T follicular helper cell (primary cell): Measurements from ENCODE around the gene SCGB1D1.
A peak's percentile ranks its signal among the peaks of the same experiment; 100 is the strongest.
"Not testable (repeated sequence)": the region's sequence is repeated elsewhere in the genome, so short reads cannot be mapped to it uniquely, and the experiment has no call there.

Source experiments
- DNase-seq: peaks from one replicate; pipeline ENCODE4 v3.0.0-alpha.2; 2020; ENCODE audit warnings: low read depth

The SCGB1D1 gene

DNA sequence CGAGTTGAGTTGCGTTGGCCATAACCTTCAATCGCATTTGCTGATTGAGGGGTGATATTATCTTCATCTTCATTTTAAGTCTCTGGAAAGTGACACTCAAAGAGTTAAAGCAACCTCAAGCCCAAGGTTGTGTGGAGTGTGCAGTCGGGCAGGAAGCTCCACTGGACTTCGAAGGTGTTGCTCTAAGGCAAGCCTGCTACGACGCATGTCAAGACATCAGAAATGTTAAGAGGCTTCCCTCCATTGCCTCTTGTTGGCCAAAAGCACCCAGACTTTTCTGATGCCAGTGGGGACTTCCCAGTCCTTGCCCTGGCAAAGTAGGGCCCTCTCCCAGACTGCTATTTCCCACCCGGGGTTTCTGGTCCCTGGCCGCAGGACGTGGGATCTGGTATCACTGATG, 23.6 kb upstream of the SCGB1D1 start:
- no peak for DNase-seq

DNA sequence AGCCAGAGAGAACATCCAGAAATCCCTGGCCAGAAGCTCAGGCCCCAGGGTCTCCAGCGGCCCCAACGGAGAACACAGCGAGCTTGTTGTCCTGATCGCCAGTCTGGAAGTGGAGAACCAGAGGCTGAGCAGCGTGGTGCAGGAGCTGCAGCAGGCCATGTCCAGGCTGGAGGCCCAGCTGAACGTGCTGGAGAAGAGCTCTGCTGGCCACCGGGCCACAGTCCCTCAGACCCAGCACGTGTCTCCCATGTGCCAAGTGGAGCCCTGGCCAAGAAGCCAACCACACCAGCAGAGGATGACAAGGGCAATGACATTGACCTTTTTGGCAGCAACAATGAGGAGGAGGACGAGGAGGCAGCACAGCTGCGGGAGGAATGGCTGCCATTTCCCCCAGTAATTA, 20.6 kb upstream of the SCGB1D1 start:
- DNase-seq = no peak

DNA sequence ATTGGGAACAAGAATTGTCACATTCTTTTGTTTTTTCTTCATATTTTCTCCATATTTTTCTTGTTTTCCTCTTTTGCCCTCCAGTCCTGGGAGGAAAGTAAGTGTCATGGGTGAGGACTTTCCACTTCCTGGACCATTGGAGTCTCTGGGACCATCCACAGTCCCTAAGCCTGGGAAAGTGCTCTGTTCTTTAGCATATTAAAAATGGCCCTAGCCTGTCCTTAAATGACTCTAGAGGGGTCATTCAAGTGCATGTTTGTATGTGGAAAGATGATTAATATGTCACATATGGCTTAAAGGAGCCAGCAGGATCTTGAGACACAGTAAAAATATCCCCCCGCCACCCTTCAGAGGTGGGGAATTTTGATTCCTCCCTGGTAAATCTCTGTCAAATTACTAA, 20.1 kb upstream of the SCGB1D1 start:
- no peak for DNase-seq

- peak; percentile 56 for DNase-seq
Measured at GRCh38 chr11:62171261-62171723, 18.7 kb upstream of the SCGB1D1 start.

- no peak for DNase-seq
Measured at GRCh38 chr11:62172294-62172693, 17.7 kb upstream of the SCGB1D1 start.

DNA sequence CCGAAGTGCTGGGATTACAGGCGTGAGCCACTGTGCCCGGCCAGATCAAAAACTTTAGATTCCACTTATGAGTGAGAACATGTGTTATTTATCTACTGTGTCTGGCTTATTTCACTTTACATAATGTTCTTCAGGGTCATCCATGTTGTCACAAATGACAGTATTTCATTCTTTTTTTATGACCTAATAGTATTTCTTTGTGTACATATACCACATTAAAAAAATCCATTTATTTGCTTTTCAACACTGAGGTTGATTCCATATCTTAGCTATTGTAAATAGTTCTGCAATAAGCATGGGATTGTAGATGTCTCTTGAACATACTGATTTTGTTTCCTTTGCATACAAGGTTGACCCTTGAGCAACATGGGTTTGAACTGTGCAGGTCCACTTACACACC, 13.2 kb upstream of the SCGB1D1 start:
- DNase-seq = no peak

DNA sequence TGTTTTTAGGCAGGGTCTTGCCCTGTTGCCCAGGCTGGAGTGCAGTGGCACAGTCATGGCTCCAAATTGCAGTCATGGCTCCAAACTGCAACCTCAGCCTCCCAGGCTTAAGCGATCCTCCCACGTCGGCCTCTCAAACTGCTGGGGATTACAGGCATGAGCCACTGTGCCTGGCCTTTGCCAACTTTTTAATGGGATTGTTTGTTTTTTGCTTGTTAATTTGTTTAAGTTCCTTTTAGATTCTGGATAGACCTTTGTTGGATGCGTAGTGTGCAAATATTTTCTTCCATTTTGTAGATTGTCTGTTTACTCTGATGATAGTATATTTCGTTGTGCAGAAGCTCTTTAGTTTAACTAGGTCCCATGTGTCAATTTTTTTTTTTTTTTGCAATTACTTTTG, 10.0 kb upstream of the SCGB1D1 start:
- DNase-seq = no peak

DNA sequence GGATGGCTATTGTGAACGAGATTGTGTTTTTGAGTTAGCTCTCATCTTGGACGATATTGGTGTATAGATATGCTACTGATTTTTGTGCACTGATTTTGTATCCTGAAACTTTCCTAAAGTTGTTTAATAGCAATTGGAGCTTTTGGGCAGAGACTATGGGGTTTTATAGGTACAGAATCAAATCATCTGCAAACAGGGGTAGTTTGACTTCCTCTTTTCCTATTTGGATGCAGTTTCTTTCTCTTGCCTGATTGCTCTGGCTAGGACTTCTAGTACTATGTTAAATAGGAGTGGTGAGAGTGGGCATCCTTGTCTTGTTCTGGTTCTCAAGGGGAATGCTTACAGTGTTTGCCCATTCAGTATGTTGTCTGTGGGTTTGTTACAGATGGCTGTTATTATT, 8.9 kb upstream of the SCGB1D1 start:
- no peak for DNase-seq

GRCh38 chr11:62182147-62182891, 7.7 kb upstream of the SCGB1D1 start:
- DNase-seq = no peak

DNA sequence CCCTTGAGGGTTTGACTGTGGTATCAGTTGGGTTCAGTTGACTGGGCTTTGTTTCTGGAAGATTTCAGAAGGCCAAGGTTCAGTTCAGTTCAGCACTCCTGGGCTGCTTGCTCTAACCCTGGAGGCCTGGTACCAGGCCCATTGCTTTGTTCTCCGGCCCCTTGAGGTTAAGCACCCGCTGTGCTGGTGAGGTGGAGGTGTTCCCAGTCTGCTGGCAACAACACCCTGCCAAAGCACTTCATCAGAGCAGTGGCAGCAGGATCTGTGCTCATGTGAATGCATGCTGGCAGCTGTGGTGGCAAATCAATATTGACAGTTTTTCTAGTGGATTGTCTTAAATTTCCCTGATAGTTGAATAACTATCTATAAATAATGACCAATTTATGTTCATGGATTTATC, 3.8 kb upstream of the SCGB1D1 start:
- no peak for DNase-seq

DNA sequence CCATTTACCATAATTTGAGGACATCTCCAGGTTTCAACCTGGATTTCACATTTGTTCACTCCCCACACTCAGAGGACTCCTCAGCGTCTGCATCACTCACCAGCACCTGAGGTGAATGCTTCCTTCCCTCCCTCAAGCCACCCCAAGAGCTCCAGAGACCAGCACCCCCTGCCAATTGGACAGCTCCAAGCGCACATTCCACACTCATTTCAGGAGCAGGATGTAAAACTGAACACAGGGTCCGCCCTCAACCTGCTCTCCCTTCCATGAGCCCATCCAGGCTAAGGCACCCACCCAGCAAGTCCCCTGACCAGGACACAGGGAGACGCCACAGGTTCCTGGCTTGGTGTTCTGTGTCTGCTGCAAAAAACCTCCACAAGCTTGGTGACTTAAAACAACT, 3.9 kb downstream of the SCGB1D1 start:
- no peak for DNase-seq

GRCh38 chr11:62195010-62195409, 5.0 kb downstream of the SCGB1D1 start:
- DNase-seq = not testable (repeated sequence)

DNA sequence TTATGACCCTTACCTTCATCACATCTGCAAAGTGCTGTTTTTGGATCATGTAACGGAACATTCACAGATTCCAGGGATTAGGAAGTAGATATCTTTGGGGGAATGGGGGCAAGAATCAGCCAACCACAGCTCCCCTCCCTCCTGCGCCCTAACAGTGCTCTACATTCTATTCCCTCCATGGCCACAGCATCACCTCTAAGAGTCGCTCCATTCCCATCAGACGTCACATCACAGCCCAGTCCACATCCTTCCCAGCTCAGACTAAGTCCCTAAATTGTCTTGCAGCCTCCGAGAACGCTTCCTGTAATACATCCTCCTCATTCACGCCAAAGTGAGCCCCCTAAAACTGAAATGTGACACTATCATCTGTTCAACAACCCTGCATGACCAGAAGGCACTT, 5.9 kb downstream of the SCGB1D1 start:
- DNase-seq = no peak

GRCh38 chr11:62197400-62197799, 7.4 kb downstream of the SCGB1D1 start:
- not testable (repeated sequence) for DNase-seq

- DNase-seq = no peak
Measured at GRCh38 chr11:62201376-62201775, 11.4 kb downstream of the SCGB1D1 start.

- DNase-seq = no peak
Measured at GRCh38 chr11:62202910-62203309, 12.9 kb downstream of the SCGB1D1 start.

GRCh38 chr11:62204430-62204829, 14.4 kb downstream of the SCGB1D1 start:
- no peak for DNase-seq

GRCh38 chr11:62205441-62205840, 15.4 kb downstream of the SCGB1D1 start:
- DNase-seq = no peak

GRCh38 chr11:62206276-62207066, 16.5 kb downstream of the SCGB1D1 start:
- not testable (repeated sequence) for DNase-seq

DNA sequence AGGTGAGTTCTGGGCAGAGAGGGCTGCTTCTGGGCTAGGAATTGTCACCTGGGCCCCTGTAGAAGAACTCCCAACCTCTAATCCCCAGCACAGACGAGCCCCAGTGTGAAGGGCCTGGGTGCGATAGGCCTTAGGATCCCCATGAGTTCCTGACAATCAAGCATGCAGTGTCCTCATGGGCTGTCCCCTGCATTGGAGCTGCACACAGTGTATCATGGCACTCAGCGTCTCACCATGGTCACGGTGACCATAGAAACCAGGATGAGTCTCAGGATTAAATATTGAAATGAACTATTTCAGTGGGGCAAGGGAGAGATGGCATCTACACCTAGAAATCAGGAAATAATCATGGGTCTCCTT, 18.7 kb downstream of the SCGB1D1 start:
- DNase-seq = no peak

- no peak for DNase-seq
Measured at GRCh38 chr11:62217191-62217748, 27.3 kb downstream of the SCGB1D1 start.

- DNase-seq = no peak
Measured at GRCh38 chr11:62221498-62221897, 31.5 kb downstream of the SCGB1D1 start.

DNA sequence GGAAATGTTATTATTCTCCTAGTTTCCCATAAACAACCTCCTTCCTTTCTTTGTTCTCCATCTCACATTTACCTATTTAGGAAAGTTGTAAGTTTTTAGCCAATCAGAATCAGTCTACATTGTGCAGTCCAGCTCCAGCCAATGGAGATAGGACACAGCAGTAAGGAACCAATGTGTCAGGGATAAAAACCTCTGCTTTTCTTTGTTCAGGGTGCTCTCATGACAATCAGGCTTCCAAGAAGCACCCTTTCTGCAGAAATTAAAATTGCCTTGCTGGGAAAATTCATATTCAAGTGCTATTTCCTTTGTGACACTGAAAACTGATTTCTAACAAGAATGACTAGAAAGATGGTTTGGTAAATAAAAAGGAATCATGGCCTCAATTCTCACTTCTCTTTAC, 33.1 kb downstream of the SCGB1D1 start:
- no peak for DNase-seq
